ENCODE data around the gene BCL2L1.
"Not testable (repeated sequence)": the region's sequence is repeated elsewhere in the genome, so short reads cannot be mapped to it uniquely, and the experiment has no call there.

The BCL2L1 gene

DNA sequence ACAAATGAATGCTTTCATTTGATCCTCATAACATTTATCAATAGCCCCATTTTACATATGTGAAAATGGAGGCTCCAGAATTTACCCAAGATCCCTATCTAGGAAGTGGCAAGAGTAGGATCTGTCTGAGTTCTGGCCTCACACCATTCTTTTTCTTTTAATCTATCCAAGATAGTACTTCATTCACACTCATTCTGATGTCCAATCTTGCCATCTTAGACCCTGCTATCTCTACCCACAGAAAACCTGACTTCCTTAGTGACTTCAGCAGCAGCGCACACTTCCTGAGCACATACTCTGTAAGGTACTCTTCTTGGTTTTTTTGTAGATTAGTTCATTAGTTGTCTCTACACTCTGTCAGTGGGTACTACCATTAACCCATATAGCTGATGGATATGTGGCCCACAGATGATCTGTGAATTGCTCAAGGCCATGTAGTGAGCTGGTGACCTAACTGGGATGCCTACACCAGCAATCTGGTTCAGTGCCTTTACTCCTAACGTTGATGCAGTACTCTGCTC, 48.7 kb downstream of the BCL2L1 start:
- no peak for DNase-seq

DNA sequence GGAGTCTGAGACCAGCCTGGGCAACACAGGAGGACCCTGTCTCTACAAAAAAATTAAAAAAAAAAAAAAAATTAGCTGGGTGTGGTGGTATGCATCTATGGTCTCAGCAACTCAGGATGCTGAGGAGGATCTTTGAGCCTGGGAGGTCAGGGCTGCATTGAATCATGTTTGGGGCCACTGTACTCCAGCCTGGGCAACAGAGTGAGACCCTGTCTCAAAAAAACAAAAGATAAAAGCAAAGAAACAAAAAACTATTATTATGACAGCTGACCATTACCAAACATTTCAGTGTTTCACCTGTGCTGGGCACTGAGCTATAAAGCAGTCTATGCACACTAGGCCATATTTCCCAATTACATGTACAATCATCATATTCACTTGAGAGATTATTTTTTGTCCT, 49.2 kb downstream of the BCL2L1 start:
- no peak for DNase-seq

DNA sequence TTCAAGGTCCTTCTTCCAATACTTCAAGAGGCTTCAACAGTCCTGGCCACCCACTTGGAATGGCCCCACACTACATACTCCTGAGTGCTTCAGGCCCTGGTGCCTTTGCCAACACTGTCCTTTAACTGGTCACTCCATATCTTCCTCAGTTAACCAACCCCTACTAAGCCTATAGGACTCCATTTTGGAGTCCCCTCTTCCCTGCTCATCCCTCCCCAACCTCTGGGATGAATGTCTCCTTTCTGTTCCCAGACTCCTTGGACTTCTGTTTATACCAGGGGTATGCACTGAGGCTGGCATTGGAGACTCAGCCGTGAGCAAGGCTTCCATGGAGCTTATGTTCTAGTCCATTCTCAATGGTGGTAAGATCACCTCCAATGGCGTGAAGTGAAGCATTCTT, 51.3 kb downstream of the BCL2L1 start:
- no peak for DNase-seq

DNA sequence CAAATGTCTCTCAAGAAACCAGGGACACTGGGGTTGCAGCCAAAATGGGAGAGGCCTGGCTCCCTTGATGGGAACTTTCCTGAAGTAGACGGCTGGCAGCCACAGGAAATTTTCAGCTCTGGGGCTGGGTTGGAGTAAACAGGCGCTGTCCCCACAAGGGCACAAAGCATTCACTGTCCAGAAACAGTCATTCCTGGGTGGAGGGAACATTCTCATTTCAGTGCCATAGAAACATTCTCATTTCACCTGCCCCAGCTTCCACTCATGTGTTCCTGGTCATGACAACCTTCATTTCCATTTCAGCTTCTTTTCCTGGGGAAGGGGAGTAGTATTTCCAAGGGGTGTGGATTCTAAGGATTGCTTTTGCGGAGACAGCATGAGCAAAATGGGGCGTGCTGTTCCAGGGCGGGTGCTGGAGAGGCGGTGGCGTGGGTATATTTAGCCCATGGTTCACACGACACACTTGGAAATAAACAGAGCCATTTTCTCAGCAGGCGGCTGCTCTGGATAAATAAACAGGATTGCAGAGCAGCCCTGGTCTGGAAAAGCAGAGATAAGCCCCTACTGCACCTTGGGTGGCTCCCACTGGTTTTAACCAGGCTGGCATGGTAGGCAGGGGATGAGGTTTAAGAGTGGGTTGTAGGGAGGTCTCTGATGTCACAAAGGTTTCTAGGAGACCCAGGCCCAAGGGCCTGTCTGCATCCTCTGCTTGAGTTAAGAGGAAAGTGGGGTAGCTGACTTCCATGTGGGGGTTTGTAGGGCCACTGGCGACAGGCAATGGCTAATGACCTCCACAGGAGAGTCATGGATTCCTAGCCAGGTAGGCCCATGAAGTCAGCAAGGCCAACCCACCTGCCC, 52.1 kb downstream of the BCL2L1 start:
- DNase-seq, result peak; percentile 93

DNA sequence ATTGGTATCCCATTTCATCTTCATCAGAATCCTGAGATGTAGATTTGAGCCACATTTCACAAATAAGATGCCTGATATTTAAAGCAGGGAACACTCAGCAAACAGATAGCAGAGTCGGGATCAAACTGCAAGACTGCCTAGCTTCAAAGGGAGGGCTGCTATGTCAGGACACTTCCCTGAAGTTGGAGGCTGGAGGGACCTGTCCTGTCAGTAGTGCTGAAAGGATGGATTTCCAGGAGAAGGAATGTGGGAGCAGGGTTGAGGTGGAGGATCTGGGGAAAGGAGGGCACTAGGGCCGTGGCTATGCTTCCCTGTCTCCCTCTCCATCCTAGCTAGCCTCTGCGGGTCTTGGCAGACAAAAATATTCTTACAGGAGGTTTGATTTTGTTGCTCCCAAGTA, 52.8 kb downstream of the BCL2L1 start:
- DNase-seq, result no peak

DNA sequence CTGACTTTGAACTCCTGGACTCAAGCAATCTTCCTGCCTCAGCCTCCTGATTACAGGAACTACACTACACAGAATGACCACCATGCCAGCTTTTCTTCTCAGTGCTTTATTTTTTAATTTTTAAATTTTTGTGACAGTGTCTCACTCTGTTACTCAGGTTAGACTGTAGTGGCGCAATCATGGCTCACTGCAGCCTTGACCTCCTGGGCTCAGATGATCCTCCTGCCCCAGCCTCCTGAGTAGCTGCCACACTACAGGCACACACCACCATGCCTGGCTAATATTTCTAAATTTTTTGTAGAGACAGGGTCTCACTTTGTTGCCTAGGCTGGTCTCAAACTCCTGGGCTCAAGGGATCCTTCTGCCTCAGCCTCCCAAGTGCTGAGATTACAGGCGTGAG, 53.7 kb downstream of the BCL2L1 start:
- not testable (repeated sequence) for DNase-seq

DNA sequence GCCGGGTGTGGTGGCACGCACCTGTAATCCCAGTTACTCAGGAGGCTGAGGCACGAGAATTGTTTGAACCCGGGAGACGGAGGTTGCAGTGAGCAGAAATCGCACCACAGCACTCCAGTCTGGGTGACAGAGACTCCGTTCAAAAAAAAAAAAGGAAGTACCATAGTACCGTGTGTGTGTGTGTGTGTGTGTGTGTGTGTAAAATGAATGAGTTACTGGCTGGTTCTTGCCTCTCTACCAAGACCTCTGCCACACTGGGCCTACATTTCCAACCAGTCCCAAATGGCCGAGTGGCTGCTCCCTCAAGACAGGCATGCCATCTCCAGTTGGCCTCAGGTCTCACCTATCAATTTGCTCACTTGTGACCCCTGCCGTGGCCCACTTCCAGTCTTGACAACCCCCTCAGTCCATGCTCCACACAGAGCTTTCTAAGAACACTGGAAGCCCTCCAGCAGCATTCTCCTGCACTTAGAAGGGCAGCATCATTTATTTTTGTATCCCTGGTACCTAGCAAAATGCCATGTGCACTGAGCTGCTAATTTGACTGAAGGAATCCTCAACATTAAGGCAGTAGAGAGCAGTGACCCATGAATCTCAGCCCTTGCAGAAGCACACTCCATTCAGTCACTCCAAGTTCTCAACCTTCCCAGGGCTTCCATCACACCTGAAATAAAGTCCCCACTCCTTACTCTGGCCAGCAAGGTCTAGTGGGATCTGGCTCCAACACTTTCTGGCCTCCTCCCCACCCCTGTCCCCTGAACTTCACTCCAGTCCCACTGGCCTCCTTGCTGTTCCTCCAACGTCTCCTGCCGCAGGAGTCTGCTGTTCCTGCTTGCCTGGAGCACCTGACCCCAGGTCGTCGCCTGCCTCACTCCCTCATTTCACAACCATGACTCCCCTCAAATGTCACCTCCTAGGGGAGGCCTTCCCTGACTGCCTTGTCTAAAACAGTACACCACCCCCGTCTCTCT, 55.1 kb downstream of the BCL2L1 start:
- no peak for DNase-seq

DNA sequence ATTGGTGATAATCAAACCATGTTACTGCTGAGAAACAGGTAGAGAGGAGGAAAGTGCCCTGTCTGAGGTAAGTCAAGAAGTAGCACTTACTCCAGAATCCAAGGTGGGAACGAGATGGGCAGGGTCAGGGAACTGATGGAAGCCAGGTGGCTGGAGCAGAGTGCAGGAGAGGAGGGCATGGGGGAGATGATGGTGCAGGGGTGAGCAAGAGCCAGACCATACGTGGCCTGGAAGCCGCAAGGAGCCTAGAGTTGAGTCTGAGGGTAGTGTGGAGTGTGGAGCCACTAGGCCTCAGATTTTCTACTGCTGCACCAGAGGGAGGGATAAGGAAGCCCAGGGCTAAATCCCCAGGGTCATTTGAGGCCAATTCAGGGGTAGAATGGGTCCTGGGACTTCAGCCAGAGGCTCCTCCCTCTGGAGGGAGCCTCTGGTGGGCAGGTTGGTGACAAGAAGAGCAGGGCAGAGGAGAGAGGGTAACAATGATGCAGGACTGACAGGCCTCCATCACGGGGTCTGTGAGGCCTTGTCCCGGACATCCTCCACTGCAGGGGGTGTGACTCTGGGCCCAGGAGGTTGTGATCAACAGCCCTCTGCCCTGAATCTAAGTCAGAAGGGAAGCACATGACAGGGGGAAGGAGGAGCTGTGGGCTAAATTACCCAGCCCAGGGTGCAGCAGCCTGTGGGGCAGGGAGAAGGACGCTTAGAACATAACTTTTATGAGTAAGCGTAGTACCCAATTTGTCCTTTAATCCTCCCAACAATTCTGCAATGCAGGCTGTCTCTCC, 56.2 kb downstream of the BCL2L1 start:
- no peak for DNase-seq

DNA sequence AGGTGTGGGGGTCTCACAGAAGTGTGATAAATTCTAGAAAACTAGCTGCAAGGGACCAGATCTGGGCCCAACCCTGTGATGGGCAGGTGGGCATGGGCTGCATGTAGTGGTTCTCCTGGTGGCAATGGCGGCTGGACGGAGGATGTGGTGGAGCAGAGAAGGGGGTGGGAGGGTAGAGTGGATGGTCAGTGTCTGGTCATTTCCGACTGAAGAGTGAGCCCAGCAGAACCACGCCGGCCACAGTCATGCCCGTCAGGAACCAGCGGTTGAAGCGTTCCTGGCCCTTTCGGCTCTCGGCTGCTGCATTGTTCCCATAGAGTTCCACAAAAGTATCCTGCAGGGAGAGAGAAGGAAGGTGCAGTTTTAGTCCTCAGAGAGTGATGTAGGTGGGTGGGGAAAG, 56.9 kb downstream of the BCL2L1 start:
- no peak for DNase-seq

DNA sequence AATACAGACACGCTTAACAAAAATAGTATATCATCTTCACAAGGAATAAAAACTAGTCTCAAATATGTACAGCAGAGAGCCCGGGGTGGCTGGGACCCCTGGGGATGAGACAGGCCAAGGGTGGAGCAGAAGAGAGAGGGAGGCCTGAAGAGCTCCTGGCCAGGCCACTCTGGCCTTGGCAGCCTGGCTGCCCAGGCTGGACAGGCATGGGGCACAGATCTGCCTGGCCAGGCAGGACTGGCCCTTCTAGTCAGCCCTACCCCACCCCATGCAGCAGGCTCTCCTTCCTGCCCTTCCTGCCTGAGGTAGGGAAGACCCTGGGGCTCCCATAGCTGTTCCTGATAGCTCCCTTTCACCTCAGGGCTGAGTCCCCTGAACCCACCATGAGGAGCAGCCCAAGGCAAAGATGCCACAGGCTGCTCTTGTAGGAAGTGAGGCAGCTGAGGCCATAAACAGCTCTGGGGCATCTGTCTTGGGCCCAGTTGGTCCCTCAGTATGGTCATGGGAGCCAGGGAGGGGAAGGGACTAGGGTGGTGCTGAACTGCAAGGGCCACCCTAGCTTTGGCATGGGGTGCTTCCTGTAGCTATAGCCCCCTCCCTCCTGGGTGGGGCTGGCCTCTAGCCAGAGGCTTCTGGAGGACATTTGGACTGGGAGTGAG, 57.8 kb downstream of the BCL2L1 start:
- no peak for DNase-seq

DNA sequence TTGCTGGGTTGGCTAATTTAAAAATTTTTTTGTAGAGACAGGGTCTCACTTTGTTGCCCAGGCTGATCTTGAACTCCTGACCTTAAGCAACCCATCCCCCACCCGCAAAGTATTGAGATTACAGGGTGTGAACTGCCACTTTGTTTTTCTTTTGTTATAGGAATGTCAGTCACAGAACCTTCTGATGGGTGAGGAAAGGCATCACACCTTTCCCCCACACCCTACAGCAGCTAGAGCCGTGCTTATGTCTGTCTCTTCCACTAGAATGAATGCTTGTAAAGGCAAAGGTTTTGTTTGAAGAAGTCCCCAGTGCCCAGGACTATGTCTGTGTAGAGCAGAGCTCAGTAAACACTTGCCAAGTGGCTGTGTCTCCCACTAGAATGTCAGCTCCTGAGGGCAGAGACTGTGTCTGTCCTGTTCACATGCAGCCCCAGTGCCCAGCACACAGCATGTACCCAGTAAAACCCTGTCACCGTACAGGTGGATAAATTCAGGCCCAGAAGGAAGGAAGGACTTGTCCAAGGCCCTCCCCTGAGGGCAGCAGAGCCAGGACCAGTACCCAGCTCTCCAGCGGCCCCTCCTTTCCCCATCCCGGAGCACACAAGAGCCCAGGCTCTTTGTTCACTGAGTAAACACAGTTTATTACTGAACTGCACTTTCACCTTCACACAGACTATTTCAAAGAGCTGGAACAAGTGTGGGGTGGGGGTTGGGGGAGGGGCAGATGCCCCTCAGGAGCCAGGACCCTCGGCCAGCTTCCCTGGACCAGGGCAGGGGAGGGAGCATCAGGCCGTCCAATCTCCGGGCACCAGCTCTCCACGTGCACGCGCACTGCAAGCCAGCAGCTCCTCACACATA, 58.6 kb downstream of the BCL2L1 start:
- peak; percentile 65 for DNase-seq

DNA sequence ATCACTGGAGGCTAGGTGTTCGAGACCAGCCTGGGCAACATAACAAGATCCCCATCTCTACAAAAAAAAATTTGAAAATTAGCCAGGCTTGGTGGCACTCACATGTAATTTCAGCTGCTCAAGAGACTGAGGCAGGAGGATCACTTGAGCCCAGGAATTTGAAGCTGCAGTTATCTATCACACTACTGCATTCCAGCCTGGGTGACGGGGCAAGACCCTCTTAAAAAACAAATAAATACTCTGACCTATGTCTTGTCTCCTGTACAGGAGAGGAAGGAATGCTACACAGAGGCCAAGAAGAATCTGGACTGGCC, 59.2 kb downstream of the BCL2L1 start:
- no peak for DNase-seq

DNA sequence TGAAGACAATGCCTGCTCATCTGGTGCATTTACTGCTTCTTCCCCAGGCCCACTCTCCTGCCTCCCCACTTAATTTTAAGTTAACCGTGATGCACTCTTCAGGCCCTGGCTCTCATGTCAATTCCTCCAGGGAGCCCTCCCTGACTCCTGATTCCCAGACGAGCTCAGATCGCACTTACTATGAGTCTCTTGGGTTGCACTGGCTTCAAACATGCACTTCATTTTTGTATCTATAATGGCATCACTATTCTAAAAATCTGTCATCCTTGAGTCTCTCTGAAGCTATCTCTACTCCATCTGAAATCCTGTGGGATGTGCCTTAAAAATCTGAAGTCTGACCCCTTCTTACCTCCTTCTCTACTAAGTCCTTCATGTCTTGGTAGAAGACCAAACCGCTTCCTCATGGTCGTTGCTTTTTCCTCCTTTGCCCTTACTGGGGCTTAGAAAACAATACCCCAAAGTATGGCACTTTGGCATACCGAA, 60.3 kb downstream of the BCL2L1 start:
- no peak for DNase-seq

DNA sequence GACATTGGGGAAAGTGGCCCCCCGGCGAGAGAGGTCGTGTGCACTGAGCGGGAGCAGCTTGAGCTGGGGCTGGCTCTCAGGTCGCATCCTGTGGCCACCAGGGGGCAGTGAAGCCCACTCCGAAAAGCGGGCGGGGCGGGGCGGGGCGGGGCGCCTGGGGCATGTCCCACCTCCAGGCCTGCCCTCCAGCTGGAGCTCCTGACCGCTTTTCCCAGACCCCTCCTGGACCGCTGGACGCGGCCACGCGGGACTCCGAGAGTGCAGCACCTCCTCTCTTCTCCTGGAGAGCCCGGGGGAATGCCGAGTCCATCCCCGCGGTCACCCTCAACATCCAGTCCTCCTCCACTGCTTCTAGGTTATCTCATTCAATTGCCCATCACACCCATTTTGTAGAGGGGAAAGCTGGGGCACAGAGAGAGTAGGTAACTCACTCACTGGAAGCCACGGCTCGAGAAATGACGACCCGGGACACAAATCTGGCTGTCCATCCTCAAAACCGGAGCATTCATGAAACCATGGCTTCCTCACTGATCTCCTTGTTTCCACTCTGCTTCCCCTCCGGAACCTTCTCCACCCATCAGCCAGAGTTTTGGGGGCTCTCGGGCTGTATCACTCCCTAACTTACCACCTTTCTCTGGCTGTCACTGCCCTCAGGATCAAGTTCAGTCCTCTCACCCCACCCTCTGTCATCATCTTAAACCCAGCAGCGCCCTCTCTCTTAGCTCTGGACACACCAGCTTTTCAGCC, 60.9 kb downstream of the BCL2L1 start:
- DNase-seq, result peak; percentile 44

DNA sequence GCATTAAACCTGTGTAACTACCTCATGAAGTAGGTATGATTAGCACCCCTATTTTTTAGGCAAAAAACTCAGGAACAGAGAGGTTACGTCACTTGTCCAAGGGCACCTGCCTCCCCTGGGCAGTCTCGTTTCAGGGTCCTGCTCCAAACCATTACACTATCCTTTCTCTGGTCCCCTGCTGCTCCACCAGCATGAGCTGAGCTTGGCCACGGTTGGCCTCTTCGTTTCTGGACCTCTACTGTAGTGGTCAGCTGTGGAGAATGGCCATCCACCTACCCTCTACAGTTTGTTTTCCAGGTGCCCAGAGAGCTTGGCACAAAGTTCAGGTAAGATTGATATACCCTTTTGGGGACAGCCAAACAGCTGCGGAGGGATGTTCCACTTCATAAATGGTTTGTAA, 68.1 kb downstream of the BCL2L1 start:
- no peak for DNase-seq

DNA sequence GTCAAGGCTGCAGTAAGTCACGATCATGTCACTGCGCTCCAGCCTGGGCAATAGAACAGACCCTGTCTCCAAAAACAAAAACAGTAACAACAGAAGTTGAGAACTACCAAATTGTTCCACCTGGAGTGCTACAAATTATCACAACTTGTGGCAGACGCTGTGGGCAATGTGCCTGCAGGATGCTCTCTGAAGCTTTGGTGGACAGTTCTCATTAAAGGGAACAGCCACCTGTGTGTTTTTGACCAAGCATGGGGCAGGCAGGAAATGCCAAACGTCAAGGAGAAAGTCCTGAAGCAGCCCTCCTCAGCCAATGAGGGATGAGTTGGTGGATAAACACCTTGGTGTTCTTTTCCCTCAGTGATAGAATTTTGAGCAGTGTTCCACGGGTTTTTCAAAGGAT, 69.1 kb downstream of the BCL2L1 start:
- DNase-seq, result no peak

DNA sequence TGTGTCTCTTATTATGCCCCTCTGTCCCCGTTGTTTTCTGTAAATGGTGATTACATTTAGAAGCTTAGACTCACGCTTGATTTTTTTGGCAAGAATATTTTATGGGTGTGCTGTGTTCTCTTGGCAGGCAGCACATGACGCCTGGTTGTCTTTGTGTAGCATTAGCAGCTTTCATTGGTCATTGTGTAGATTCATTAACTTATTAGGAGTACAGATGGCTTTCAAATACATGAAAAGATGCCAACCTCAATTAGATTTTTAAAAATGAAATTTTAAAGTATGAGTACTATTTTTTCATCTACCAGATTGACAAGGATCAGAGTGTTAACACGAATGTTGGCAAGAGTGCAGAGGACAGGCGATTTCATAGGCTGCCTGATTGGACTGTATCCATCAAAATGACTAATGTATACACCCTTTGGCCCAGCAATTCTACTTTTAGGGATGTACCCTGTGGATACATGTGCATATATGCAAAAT, 69.7 kb downstream of the BCL2L1 start:
- DNase-seq, result no peak

DNA sequence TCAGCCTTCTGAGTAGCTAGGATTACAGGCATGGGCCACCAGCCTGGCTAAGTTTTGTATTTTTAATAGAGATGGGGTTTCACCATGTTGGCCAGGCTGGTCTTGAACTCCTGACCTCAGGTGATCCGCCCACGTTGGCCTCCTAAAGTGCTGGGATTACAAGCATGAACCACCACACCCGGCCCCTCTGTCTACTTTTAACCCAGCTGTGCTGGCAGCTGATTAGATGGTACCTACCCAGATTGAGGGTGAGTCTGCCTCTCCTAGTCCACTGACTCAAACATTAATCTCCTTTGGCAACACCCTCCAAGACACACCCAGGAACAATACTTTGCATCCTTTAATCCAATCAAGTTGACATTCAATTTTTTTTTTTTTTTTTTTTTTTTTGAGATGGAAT, 74.6 kb downstream of the BCL2L1 start:
- DNase-seq, result not testable (repeated sequence)

DNA sequence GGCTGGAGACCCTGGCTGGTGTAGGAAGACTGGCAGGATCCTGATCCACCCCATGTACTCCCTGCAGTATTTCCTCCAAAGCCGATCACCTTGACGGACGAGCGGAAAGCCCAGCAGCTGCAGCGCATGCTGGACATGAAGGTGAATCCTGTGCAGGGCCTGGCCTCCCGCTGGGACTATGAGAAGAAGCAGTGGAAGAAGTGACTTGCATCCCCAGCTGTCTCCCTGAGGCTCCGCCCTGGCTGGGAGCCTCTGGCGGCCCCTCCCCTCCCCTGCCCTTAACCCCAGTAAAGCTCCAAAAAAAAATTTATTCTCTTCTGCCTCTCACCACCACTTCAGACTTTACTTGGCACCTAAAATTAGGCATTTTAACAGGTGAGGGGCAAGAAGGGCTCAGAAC, 78.0 kb downstream of the BCL2L1 start:
- no peak for DNase-seq

DNA sequence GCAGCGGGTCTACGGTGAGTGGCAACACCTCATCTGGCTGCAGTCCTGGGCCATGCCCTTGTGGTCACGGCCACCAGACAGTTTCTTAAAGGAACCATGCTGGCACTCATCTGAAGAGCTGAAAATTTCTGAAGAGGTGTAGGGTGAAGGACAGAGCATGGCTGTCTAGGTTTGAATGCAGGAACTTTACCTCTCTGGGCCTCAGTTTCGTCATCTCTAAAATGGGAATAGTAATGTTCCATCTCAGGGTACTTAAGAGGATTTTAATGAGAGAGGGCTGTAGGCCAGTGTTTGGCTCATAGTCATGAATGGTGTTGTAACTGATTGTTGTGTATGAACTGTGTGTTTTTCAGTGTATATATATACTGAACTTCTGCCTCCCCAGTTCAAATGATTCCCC, 79.1 kb downstream of the BCL2L1 start:
- DNase-seq, result no peak
